GM21786 (cell line): ENCODE results near the gene SEMA4G.

Source experiments
- ATAC-seq: cut with Tn5 transposase; IDR thresholded peaks from one replicate; pipeline ENCODE4 v1.9.1; 2021; ENCODE audit not compliant: unreplicated experiment

SEMA4G gene

DNA sequence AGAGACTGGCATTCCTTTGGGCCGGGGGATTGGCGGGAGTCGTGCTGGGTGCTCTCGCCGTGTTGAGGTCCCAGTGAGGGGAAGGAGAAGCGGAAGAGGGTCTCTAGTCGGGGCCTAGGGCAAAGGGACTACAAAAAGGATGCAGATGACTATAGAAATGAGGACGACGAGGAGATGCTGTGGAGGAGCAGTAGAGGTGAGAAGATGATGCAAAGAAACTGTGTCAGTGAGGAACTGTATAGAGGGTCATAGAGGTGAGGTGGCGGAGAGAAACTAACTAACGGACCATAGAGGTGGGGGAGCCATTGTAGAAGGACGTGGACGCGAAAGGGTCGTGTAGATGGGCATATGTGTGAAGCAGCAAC, 18.4 kb downstream of the SEMA4G start:
- ATAC-seq = peak; percentile 10

DNA sequence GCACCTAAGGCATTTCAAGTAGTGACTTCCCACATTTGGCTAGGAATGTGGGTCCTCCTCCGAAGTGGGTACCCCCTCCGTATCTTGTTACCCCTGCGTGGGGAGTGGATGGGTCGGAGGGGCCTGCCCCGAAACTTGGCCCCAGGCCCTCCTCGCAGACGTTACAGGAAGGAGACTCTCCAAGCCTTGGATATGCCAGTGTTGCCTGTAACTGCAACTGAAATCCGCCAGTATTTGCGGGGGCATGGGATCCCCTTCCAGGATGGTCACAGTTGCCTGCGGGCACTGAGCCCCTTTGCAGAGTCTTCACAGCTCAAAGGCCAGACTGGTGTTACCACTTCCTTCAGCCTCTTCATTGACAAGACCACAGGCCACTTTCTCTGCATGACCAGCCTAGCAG, 18.9 kb downstream of the SEMA4G start:
- ATAC-seq = no peak

DNA sequence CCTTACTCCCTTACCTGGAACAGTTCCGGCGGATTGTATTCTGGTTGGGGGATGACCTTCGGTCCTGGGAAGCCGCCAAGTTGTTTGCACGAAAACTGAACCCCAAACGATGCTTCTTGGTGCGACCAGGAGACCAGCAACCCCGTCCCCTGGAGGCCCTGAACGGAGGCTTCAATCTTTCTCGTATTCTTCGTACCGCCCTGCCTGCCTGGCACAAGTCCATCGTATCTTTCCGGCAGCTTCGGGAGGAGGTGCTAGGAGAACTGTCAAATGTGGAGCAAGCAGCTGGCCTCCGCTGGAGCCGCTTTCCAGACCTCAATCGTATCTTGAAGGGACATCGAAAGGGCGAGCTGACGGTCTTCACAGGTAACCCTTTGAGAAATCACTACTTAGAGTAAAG, 19.8 kb downstream of the SEMA4G start:
- no peak for ATAC-seq

DNA sequence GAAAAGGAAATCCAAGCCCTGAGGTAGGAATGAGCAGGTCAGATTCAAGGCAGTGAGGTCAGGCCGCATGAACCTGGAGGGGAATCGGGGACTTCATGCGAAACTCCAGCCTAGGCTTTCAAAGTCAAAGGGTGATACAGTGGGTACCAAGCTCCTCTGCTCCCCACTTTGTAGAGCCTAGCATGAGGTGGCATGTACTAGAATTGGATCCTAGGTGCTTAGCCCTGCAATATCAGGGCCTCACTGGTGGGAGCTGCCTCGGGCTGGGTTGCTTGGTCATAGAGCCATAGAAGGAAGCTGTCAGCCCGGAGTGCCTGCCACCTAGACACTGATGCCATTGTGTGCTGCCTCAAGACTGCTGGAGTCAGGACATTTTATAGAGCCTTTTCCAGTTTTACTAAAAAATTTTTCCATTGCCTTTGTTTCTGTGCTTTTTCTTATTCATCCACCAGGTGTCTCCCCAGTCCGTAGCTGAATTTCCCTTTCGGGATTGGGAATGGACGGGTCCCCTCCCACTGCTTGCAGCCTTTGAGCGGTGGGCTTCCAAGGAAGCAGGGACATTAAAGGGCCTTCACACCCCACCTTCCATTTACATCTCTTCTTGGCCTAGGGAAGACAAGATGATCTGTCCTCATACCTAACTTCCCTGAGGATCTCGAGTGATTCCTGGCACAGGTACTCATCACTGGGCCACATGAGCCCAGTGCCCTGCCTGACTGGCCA, 24.8 kb downstream of the SEMA4G start:
- no peak for ATAC-seq

DNA sequence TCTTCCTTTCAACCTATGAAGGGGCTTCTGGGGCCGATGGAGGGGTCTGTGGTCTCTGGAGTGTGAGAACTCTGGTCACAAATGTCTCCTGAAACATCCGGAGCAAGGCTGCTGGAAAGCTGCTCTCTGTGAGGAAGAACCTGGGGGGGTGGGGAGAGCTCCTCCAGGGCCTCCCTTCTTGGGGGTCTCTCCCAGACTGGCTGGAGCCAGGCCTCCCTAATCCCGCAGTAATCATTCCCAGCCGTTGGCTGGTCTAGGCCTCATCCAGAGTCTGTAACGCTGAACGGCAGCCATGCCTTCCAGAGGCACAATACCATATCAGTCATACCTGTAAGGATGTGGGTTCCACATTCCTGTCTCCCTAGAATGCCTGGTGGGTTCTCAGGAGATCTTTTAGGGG, 25.9 kb downstream of the SEMA4G start:
- no peak for ATAC-seq

DNA sequence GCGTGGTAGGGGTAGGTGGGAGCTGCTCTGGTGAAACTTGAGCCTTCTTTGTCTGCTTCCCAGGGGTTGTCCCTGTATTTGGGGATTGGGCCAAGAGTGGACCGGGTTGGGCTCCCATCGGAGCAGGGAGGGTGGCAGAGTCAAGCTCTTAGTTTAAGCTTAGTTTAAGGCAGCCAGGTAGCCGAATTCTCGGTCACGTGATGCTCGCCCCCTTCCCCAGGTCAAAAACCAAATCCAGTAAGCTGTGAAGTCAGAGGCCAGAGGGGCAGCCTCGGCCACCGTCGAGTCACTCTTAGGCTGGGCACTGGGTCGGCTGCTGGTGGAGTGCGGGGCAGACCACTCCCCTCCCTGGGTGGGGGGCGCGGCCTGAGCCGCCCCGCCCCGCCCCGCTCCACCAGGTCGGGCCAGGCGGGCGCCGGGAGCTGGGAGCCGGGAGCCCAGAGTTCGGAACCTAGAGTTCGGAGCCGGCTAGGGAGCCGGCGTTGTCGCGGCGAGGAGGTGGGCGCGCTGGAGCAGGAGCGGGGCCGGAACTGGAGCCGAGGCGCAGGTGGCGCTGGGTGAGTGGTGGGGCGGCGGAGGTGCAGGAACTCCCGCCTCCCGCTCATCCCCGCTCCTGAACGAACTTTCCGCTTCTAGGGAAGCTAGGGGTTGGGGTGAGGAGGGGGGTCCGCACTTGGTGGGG, 27.5 kb downstream of the SEMA4G start:
- ATAC-seq = no peak

DNA sequence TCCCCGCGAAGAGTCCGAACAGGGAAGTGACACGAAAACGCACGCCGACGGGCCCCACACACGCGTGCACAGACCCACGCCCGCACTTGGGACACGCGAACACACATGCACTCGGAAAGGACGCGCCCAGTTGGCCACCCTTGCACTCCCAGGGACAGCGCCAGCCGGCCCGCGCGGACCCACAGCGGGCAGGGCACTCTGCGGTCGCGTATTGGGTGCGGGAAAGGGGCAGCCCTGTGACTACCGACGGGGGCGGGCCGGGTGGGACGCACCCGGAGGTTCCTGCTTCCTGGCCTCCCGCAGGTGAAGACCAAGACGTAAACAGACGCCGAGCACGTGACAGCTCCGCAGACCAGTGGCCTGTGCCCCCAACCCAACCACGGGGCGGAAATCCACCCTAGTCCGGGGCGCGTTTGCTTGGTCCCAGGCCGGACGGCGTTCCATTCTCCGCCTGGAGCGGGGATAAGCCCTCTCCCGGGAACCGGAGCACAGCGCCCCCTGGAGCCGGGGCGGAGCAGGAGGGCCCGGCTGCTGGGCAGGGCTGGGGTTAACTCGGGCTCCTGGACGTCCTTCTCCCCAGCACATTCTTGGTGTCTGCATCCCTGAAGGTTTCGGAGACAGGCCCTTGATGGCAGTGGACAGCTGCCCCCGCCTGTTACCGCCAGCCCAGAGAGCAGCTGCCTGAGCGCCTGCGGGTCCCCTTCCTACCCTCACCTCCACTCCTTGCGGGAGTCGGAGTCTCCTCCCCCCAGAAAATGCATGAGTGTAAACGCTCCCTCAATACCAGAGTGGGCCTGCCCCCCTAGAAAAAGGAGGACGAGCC, 28.3 kb downstream of the SEMA4G start:
- peak; percentile 26 for ATAC-seq

DNA sequence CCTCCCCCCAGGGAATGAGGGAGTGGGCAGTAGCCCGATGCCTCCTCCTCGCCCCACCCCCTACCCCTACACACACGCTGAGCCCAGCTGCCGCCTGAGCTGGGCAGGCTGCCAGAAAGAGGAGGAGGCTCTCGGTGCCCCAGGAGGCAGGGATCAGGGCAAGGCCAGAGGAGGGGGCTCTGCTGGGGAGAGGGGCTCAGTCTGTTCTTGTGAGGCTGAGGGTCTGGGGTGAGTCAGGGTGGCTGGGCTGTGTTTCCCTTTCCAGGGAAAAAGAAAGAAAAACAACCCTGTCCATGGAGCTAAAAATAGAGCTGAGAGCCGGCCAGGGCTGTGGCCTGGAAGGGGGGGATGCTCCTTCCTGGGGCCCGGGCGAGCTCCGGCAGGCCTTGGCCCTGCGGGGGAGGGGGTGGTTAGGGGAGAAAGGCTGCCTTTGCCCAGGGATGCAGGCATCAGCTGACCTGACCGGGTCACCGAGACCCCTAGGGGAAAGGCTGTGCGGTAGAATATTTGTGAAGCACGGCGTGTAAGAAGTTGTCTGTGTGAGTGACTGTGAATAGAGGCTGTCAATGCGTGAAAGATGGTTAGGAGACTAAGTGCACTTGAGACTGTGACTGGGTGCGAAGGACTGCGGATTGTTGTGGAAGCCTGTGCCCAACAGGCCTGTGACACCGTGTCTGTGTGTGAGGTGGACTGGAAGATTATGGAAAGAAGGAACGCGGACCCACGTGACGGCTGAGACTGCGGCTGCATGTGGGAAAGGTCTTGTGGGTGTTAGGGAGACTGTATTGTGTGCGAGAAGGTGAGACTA, 29.1 kb downstream of the SEMA4G start:
- peak; percentile 35 for ATAC-seq

GRCh38 chr10:100998991-100999741, 29.9 kb downstream of the SEMA4G start:
- peak; percentile 34 for ATAC-seq

GRCh38 chr10:100999742-101000126, 30.4 kb downstream of the SEMA4G start, which contains the start of gene LZTS2:
Gene LZTS2 (plus strand): TSS chr10:100999808. CDS start chr10:101002539, 2,731 bp downstream.
- ATAC-seq = no peak

DNA sequence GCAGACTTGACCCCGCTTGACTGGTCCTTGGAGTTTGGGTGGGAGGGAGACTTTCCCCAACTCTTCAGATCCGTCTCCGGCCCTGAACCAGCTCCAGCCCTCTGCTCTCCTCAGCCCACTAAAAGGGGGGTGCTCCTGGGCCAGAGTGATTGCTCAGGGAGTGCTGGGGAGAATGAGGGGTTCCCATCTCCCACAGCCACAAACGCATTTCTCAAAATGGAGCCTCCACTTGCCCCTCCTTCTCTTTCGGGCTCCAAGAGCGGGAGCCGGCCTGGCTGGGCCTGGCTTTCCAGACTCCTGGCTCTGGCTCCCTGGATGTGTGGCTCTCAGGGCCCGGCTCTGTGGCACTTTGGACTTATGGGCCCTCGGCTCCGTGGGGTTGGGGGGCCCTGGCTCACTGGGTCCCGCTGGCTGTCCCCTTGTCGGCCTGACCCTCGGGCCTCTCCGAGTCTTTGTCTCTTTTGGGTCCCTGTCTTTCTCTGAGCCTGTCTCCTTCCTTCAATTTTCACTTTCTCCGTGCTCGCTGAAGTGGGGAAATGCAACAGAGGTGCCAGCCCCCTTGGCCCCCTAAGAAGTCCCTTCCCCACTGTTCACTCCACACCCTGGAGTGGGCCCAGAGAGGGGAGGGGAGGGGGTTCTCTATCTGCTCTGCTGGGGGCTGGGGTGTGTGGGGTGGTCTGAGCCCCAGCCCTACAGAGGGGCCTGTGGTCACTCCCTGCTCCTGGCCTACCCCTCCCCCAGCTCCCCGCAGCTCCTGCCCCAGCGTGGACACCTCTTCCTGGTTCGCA, 31.0 kb downstream of the SEMA4G start:
- no peak for ATAC-seq

DNA sequence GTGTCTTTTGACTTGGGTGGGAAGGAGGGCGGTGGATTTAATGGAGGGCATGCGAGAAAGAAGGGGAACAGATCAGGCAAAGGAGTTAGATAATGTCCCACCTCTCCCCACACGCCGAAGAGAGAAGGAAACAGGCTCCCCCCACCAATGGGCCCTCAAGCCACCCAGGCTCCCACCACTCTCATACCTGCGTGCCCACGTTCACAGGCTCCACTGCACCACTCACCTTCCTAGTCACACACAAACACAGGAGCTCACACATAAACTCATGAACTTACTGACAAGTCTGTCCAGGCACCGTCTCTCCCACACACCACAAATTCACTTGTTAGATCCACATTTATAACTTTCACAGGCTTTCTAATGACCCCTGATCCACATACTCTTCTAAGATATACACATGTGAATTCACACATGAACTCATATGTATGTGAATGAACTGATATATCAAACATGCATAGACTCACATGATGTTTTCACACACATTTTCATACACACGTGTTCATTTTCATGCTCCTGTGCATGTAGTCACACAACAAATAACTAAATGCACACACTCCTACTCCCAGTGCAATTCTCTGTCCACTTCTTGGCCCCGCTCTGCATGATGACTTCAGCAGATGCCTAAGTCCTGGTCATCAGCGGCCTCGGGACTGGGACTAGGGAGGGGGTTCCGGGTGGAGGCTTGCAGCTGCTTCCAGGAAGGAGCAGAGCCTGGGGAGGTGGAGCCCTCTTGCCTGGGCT, 31.8 kb downstream of the SEMA4G start:
- ATAC-seq = no peak

DNA sequence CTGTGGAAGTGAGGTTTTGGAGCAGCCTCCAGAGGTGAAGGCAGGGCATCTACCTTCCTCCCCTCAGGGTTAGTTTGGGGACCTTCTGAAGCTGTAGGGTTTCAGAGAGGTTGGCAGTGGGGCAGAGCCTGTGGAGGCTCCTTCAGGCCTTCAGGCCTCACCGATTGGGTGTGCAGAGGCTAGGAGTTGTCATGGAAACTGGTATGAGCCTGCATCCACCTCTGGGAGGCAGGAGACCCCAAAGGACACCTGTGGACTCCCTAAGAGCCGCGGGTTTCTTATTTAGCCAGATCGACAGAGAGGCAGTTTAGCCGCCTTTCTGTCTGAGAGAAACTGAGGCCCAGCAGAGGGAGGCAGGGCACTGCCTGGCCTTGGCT, 32.3 kb downstream of the SEMA4G start:
- ATAC-seq = no peak

DNA sequence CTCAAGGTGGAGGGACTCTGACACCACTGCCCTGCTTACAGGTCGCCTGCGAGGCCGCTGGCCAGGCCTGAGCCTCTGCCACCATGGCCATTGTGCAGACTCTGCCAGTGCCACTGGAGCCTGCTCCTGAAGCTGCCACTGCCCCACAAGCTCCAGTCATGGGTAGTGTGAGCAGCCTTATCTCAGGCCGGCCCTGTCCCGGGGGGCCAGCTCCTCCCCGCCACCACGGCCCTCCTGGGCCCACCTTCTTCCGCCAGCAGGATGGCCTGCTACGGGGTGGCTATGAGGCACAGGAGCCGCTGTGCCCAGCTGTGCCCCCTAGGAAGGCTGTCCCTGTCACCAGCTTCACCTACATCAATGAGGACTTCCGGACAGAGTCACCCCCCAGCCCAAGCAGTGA, 33.2 kb downstream of the SEMA4G start:
- ATAC-seq = no peak

- no peak for ATAC-seq
Measured at GRCh38 chr10:101003639-101004206, 34.4 kb downstream of the SEMA4G start.

- ATAC-seq = no peak
Measured at GRCh38 chr10:101005361-101005760, 36.1 kb downstream of the SEMA4G start.

GRCh38 chr10:101005869-101006567, 36.7 kb downstream of the SEMA4G start:
- no peak for ATAC-seq

GRCh38 chr10:101006593-101007098, 37.3 kb downstream of the SEMA4G start:
- no peak for ATAC-seq
